Posterior vena cava (tissue), 2 donors: ENCODE data around the gene NXPH1. TPM values are rescaled to one million over a fixed set of nuclear protein-coding genes. Genes with fewer than 3 reads are reported as not detected.

Experiments
- DNase-seq: peaks from one replicate; pipeline ENCODE4 v3.0.0-alpha.2; 2020; ENCODE audit warnings: low spot score
- intact Hi-C, 2 donors: fragments of 100-400 bp; cut with DNase I; formaldehyde crosslinking; loops; one replicate each; pipeline versions ENCODE4 v1.14.1 to v1.14.2; 2022 to 2023
- long read RNA-seq, 2 donors: library from polyadenylated mRNA; unstranded; transcript quantifications; one replicate each; pipeline ENCODE4 v2.0.0, GENCODE V29; 2020 to 2021
- total RNA-seq, 2 donors: library from RNA; stranded (reverse); fragmentation: NEBNext Ultra II Directional; extraction: Animal tissue kit (Norgen Biotek cat#: 25700); gene quantifications; one replicate each; pipeline ENCODE4 v1.2.1, GENCODE V29; 2021
- donor health status: DM: yes; HTN: yes; CAD: no.
- donor health status: DM: yes; HTN: yes; CAD: no.

NXPH1 gene
- total RNA-seq: not detected
- long read RNA-seq, donor 1: 0 reads
- long read RNA-seq, donor 2: 0 reads

GRCh38 chr7:8433477-8434289 lies at the start of gene NXPH1:
Gene NXPH1 (plus strand): TSS chr7:8433609.
- intact Hi-C loops: no loop called here
- no peak for DNase-seq

- no peak for DNase-seq
- intact Hi-C loops: no loop called here
These were observed 48.5 kb upstream of the NXPH1 start for GRCh38 chr7:8384901-8385300.

- intact Hi-C loops: no loop called here
- no peak for DNase-seq
These were observed 46.4 kb upstream of the NXPH1 start for GRCh38 chr7:8386926-8387550.

- intact Hi-C loops: no loop called here
- no peak for DNase-seq
These were observed 45.7 kb upstream of the NXPH1 start for GRCh38 chr7:8387551-8388256.

GRCh38 chr7:8388257-8388625 lies 45.2 kb upstream of the NXPH1 start:
- intact Hi-C loops: no loop called here
- DNase-seq: no peak

- DNase-seq: no peak
- intact Hi-C loops: loop anchor here in 1 of 2 donors (5.0 kb wide), 1 partner anchor 583 kb away; no protein-coding TSS in a partner anchor
These were observed 43.7 kb upstream of the NXPH1 start for GRCh38 chr7:8389593-8390261.

- intact Hi-C loops: loop anchor here in 1 of 2 donors (5.0 kb wide), 1 partner anchor 582 kb away; no protein-coding TSS in a partner anchor
These were observed 43.2 kb upstream of the NXPH1 start for GRCh38 chr7:8390262-8390626.

GRCh38 chr7:8391353-8392062 lies 41.9 kb upstream of the NXPH1 start:
- intact Hi-C loops: loop anchor here in 1 of 2 donors (5.0 kb wide), 1 partner anchor 581 kb away; no protein-coding TSS in a partner anchor
- no peak for DNase-seq

More at GRCh38 chr7:8390262-8390626, 43.2 kb upstream of the NXPH1 start:
- no peak for DNase-seq

- intact Hi-C loops: loop anchor here in 1 of 2 donors (5.0 kb wide), 1 partner anchor 1546 kb away; no protein-coding TSS in a partner anchor
These were observed 37.1 kb upstream of the NXPH1 start for GRCh38 chr7:8396294-8396693.

GRCh38 chr7:8408871-8409270 lies 24.5 kb upstream of the NXPH1 start:
- no peak for DNase-seq
- intact Hi-C loops: no loop called here

More at GRCh38 chr7:8396294-8396693, 37.1 kb upstream of the NXPH1 start:
- no peak for DNase-seq

GRCh38 chr7:8411103-8411502 lies 22.3 kb upstream of the NXPH1 start:
- DNase-seq: no peak
- intact Hi-C loops: no loop called here

GRCh38 chr7:8413600-8413999 lies 19.8 kb upstream of the NXPH1 start:
- DNase-seq: no peak
- intact Hi-C loops: no loop called here

GRCh38 chr7:8418629-8419245 lies 14.7 kb upstream of the NXPH1 start:
- no peak for DNase-seq
- intact Hi-C loops: no loop called here

- intact Hi-C loops: no loop called here
- DNase-seq: no peak
These were observed 11.2 kb upstream of the NXPH1 start for GRCh38 chr7:8422177-8422576.

GRCh38 chr7:8423057-8423456 lies 10.4 kb upstream of the NXPH1 start:
- no peak for DNase-seq
- intact Hi-C loops: no loop called here

GRCh38 chr7:8425223-8425622 lies 8.2 kb upstream of the NXPH1 start:
- intact Hi-C loops: no loop called here
- DNase-seq: no peak

- DNase-seq: no peak
These were observed 2.8 kb upstream of the NXPH1 start for GRCh38 chr7:8430643-8431042.

GRCh38 chr7:8434290-8435002 lies 1.0 kb downstream of the NXPH1 start:
- intact Hi-C loops: no loop called here
- no peak for DNase-seq

More at GRCh38 chr7:8430643-8431042, 2.8 kb upstream of the NXPH1 start:
- intact Hi-C loops: no loop called here
